GM18873 (cell line): ENCODE results near the gene ZBTB20.
A peak's percentile ranks its signal among the peaks of the same experiment; 100 is the strongest.
"Not testable (repeated sequence)": the region's sequence is repeated elsewhere in the genome, so short reads cannot be mapped to it uniquely, and the experiment has no call there.

Source experiments
- ATAC-seq: cut with Tn5 transposase; IDR thresholded peaks from one replicate; pipeline ENCODE4 v1.9.1; 2021; ENCODE audit warnings: mild to moderate bottlenecking, moderate library complexity, moderate number of reproducible peaks; ENCODE audit not compliant: unreplicated experiment, low FRiP score

ZBTB20 gene

GRCh38 chr3:115146418-115147328 is at the start of gene ZBTB20:
ZBTB20 (minus strand) TSS chr3:115147288.
- ATAC-seq: peak; percentile 5

GRCh38 chr3:115194476-115194875 is 47.4 kb upstream of the ZBTB20 start:
- no peak for ATAC-seq

GRCh38 chr3:115190747-115191146 is 43.7 kb upstream of the ZBTB20 start:
- no peak for ATAC-seq

GRCh38 chr3:115187149-115187757 is 40.2 kb upstream of the ZBTB20 start:
- ATAC-seq: peak; percentile 100

GRCh38 chr3:115186351-115187148 is 39.5 kb upstream of the ZBTB20 start:
- peak; percentile 29 for ATAC-seq

- not testable (repeated sequence) for ATAC-seq
Observed at GRCh38 chr3:115184859-115185572, 37.9 kb upstream of the ZBTB20 start.

GRCh38 chr3:115178930-115179329 is 31.8 kb upstream of the ZBTB20 start:
- not testable (repeated sequence) for ATAC-seq

- no peak for ATAC-seq
Observed at GRCh38 chr3:115169808-115170207, 22.7 kb upstream of the ZBTB20 start.

- ATAC-seq: no peak
Observed at GRCh38 chr3:115165701-115166100, 18.6 kb upstream of the ZBTB20 start.

- no peak for ATAC-seq
Observed at GRCh38 chr3:115165266-115165665, 18.2 kb upstream of the ZBTB20 start.

- no peak for ATAC-seq
Observed at GRCh38 chr3:115164374-115165221, 17.5 kb upstream of the ZBTB20 start.

GRCh38 chr3:115162759-115163158 is 15.7 kb upstream of the ZBTB20 start:
- no peak for ATAC-seq

GRCh38 chr3:115161866-115162265 is 14.8 kb upstream of the ZBTB20 start:
- ATAC-seq: no peak

GRCh38 chr3:115161168-115161834 is 14.2 kb upstream of the ZBTB20 start:
- no peak for ATAC-seq

GRCh38 chr3:115160295-115160694 is 13.2 kb upstream of the ZBTB20 start:
- ATAC-seq: peak; percentile 100

- ATAC-seq: no peak
Observed at GRCh38 chr3:115156046-115156654, 9.1 kb upstream of the ZBTB20 start.

GRCh38 chr3:115154611-115155010 is 7.5 kb upstream of the ZBTB20 start:
- ATAC-seq: no peak

GRCh38 chr3:115151921-115152320 is 4.8 kb upstream of the ZBTB20 start:
- no peak for ATAC-seq
